H1 (cell line): ENCODE data around the gene PDZK1IP1. TPM values are rescaled to one million over a fixed set of nuclear protein-coding genes. Genes with fewer than 3 reads are reported as not detected.

Experiments
- CTCF ChIA-PET: fragments of 300-600 bp; sonication (Branson Sonifier 250); formaldehyde crosslinking; loops from one replicate; lab custom pipeline; 2021; ENCODE audit not compliant: partially characterized antibody; lab: Charles Lee
- POLR2A ChIA-PET: fragments of 300-600 bp; sonication (Branson Sonifier 250); formaldehyde crosslinking; loops from one replicate; lab custom pipeline; 2021; ENCODE audit warnings: inconsistent platforms; ENCODE audit not compliant: partially characterized antibody; lab: Charles Lee
- DNase-seq, 2 experiments: peaks; one replicate each; pipeline versions ENCODE4 v3.0.0 to v3.0.0-alpha.2; 2010 to 2022; ENCODE audit warnings: low spot score in 2 of 2, low read depth in 1 of 2, mixed read lengths in 1 of 2
- FAIRE-seq: peaks from 2 replicates; lab custom pipeline; 2011; peaks lifted over from hg19 to GRCh38; lab: Jason Lieb, UNC
- H2AFZ ChIP-seq: 2 replicates; pipeline ENCODE4 v1.8.1; 2012; ENCODE audit warnings: low read length, inconsistent platforms
- H2AK5ac ChIP-seq: 2 replicates; pipeline ENCODE4 v1.6.1; 2013; ENCODE audit warnings: low read depth, low read length
- H2BK120ac ChIP-seq: replicated peaks from 2 replicates; pipeline ENCODE3; 2013; ENCODE audit warnings: low read depth, low read length, inconsistent platforms
- H2BK12ac ChIP-seq: 2 replicates; pipeline ENCODE4 v1.6.1; 2013; ENCODE audit warnings: low read depth, low read length
- H2BK15ac ChIP-seq: 2 replicates; pipeline ENCODE4 v1.6.1; 2013; ENCODE audit warnings: low read length
- H2BK20ac ChIP-seq: 2 replicates; pipeline ENCODE4 v1.6.1; 2013; ENCODE audit warnings: low read length
- H2BK5ac ChIP-seq: 2 replicates; pipeline ENCODE4 v1.6.1; 2013; ENCODE audit warnings: low read depth, low read length
- H3K14ac ChIP-seq: 2 replicates; pipeline ENCODE4 v1.6.1; 2013; ENCODE audit warnings: inconsistent platforms; ENCODE audit not compliant: insufficient read length
- H3K18ac ChIP-seq: 2 replicates; pipeline ENCODE4 v1.6.1; 2013; ENCODE audit warnings: low read length; ENCODE audit errors: extremely low read depth
- H3K23ac ChIP-seq: 2 replicates; pipeline ENCODE4 v1.6.1; 2013; ENCODE audit warnings: inconsistent platforms; ENCODE audit not compliant: insufficient read length
- H3K23me2 ChIP-seq: 2 replicates; pipeline ENCODE4 v1.6.1; 2013; ENCODE audit warnings: low read depth, low read length
- H3K27ac ChIP-seq: 2 replicates; pipeline ENCODE4 v1.6.1; 2011; ENCODE audit warnings: low read depth, low read length, inconsistent platforms
- H3K27me3 ChIP-seq, 4 experiments: replicated peaks in 1 of 4; 1 replicate in 1 of 4; 2 replicates in 3 of 4; pipeline versions ENCODE4 v1.6.1 to v1.8.1; 2011 to 2013; ENCODE audit warnings: low read length in 3 of 4, mild to moderate bottlenecking in 3 of 4, inconsistent platforms in 2 of 4, mixed read lengths in 2 of 4, moderate library complexity in 1 of 4; ENCODE audit not compliant: control insufficient read depth in 3 of 4, insufficient read depth in 3 of 4; ENCODE audit errors: extremely low read depth in 1 of 4
- H3K36me3 ChIP-seq, 4 experiments: 2 replicates each; pipeline versions ENCODE4 v1.6.1 to v1.8.1; 2011 to 2013; ENCODE audit warnings: mild to moderate bottlenecking in 4 of 4, low read length in 3 of 4, moderate library complexity in 2 of 4, control low read depth in 1 of 4, inconsistent platforms in 1 of 4; ENCODE audit not compliant: insufficient read depth in 4 of 4, control insufficient read depth in 2 of 4
- H3K4ac ChIP-seq: replicated peaks from 2 replicates; pipeline ENCODE3; 2013; ENCODE audit warnings: low read length, low read depth, mixed read lengths, inconsistent platforms; ENCODE audit not compliant: insufficient read length
- H3K4me1 ChIP-seq, 4 experiments: replicated peaks in 1 of 4; 1 replicate in 1 of 4; 2 replicates in 3 of 4; pipeline versions ENCODE4 v1.6.1 to v1.8.1; 2011 to 2013; ENCODE audit warnings: low read length in 3 of 4, inconsistent platforms in 2 of 4, mixed read lengths in 1 of 4; ENCODE audit not compliant: insufficient read depth in 4 of 4, control insufficient read depth in 3 of 4
- H3K4me2 ChIP-seq, 2 experiments: 2 replicates each; pipeline versions ENCODE4 v1.6.1 to v1.8.1; 2011 to 2013; ENCODE audit warnings: low read depth in 2 of 2, low read length in 2 of 2, control low read depth in 1 of 2, inconsistent platforms in 1 of 2, mild to moderate bottlenecking in 1 of 2; ENCODE audit not compliant: insufficient read depth in 1 of 2
- H3K4me3 ChIP-seq, 4 experiments: fragments of 200-600, 300-600 bp in 1 of 4; sonication (generic), shearing (Covaris generic), sonication (Bioruptor Twin) in 1 of 4; 2 replicates each; pipeline versions ENCODE4 v1.5.1 to v1.8.1; 2011 to 2016; ENCODE audit warnings: low read length in 4 of 4, low read depth in 3 of 4, control low read depth in 2 of 4, inconsistent platforms in 2 of 4, mild to moderate bottlenecking in 2 of 4, mixed read lengths in 1 of 4, moderate library complexity in 1 of 4; ENCODE audit not compliant: insufficient read depth in 2 of 4; ENCODE audit errors: extremely low read depth in 1 of 4
- H3K56ac ChIP-seq: replicated peaks from 2 replicates; pipeline ENCODE3; 2013; ENCODE audit warnings: low read depth, mild to moderate bottlenecking, mixed read lengths, low read length, inconsistent platforms; ENCODE audit not compliant: insufficient read length
- H3K79me1 ChIP-seq: 2 replicates; pipeline ENCODE4 v1.6.1; 2013; ENCODE audit warnings: low read depth, low read length, control low read depth
- H3K79me2 ChIP-seq, 2 experiments: 2 replicates each; pipeline versions ENCODE4 v1.6.1 to v1.8.1; 2012 to 2013; ENCODE audit warnings: low read length in 2 of 2, mild to moderate bottlenecking in 2 of 2, inconsistent platforms in 1 of 2; ENCODE audit not compliant: insufficient read depth in 2 of 2, control insufficient read depth in 1 of 2
- H3K9ac ChIP-seq, 4 experiments: replicated peaks in 1 of 4; 1 replicate in 1 of 4; 2 replicates in 3 of 4; pipeline versions ENCODE4 v1.6.1 to v1.8.1; 2011 to 2013; ENCODE audit warnings: low read depth in 3 of 4, low read length in 3 of 4, control low read depth in 2 of 4, mild to moderate bottlenecking in 2 of 4, moderate library complexity in 2 of 4, inconsistent platforms in 1 of 4; ENCODE audit errors: extremely low read depth in 1 of 4
- H3K9me3 ChIP-seq, 2 experiments: 2 replicates each; pipeline versions ENCODE4 v1.6.1 to v1.8.1; 2012 to 2013; ENCODE audit warnings: mild to moderate bottlenecking in 2 of 2, moderate library complexity in 2 of 2, control low read depth in 1 of 2, inconsistent platforms in 1 of 2, low read depth in 1 of 2, low read length in 1 of 2, mixed read lengths in 1 of 2; ENCODE audit not compliant: insufficient read depth in 2 of 2
- H4K20me1 ChIP-seq, 2 experiments: replicated peaks in 1 of 2; 2 replicates each; pipeline versions ENCODE3 to v1.8.1; 2011 to 2013; ENCODE audit warnings: inconsistent platforms in 2 of 2, low read length in 2 of 2, mild to moderate bottlenecking in 1 of 2; ENCODE audit not compliant: insufficient read depth in 2 of 2, control insufficient read depth in 1 of 2
- H4K5ac ChIP-seq: 2 replicates; pipeline ENCODE4 v1.6.1; 2013; ENCODE audit warnings: low read length, low read depth, mixed read lengths, inconsistent platforms; ENCODE audit not compliant: insufficient read length
- H4K8ac ChIP-seq: 2 replicates; pipeline ENCODE4 v1.8.0; 2013; ENCODE audit warnings: mild to moderate bottlenecking, moderate library complexity, low read length, inconsistent platforms; ENCODE audit not compliant: insufficient read depth; ENCODE audit errors: extremely low read depth
- H4K91ac ChIP-seq: replicated peaks from 2 replicates; pipeline ENCODE3; 2013; ENCODE audit warnings: low read length, mixed read lengths, inconsistent platforms; ENCODE audit not compliant: insufficient read length
- ASH2L ChIP-seq: fragments of 200-600, 300-600 bp; sonication (generic); IDR thresholded peaks from one replicate; pipeline ENCODE4 v1.7.1; 2017; ENCODE audit warnings: low read length
- BCL11A ChIP-seq, 2 experiments: IDR thresholded peaks; one replicate each; pipeline ENCODE4 v1.6.1; 2011; ENCODE audit warnings: low read depth in 2 of 2, low read length in 2 of 2, mild to moderate bottlenecking in 2 of 2
- CBX8 ChIP-seq: fragments of 300-800, 300-1000 bp; sonication (generic); IDR thresholded peaks from 2 replicates; pipeline ENCODE4 v1.7.1; 2016; ENCODE audit warnings: low read depth, low read length, borderline replicate concordance
- KDM1A ChIP-seq: fragments of 200-600, 300-600 bp; sonication (generic); IDR thresholded peaks from 2 replicates; pipeline ENCODE4 v1.7.1; 2016; ENCODE audit warnings: mild to moderate bottlenecking, low read length, borderline replicate concordance
- KDM4A ChIP-seq: IDR thresholded peaks from one replicate; pipeline ENCODE4 v1.7.1; 2012; ENCODE audit warnings: low read depth, mild to moderate bottlenecking, moderate library complexity, low read length, inconsistent platforms; ENCODE audit not compliant: severe bottlenecking
- NANOG ChIP-seq: IDR thresholded peaks from 2 replicates; pipeline ENCODE4 v1.6.1; 2011; ENCODE audit warnings: low read length, low read depth, mild to moderate bottlenecking, inconsistent platforms; ENCODE audit not compliant: insufficient read depth, poor library complexity, severe bottlenecking
- RXRA ChIP-seq: IDR thresholded peaks from 2 replicates; pipeline ENCODE4 v1.6.1; 2011; ENCODE audit warnings: low read depth, mild to moderate bottlenecking, low read length, moderate library complexity; ENCODE audit not compliant: insufficient read depth
- SIN3A ChIP-seq, 2 experiments: IDR thresholded peaks in 1 of 2; conservative IDR thresholded peaks in 1 of 2; 2 replicates each; pipeline ENCODE4 v1.6.1; 2011 to 2012; ENCODE audit warnings: low read length in 2 of 2, improper control_type of control experiment in 1 of 2, low read depth in 1 of 2, mild to moderate bottlenecking in 1 of 2
- SP2 ChIP-seq: IDR thresholded peaks from 2 replicates; pipeline ENCODE4 v1.6.1; 2012; ENCODE audit warnings: mild to moderate bottlenecking, low read length, inconsistent platforms
- TEAD4 ChIP-seq: IDR thresholded peaks from 2 replicates; pipeline ENCODE4 v1.6.1; 2012; ENCODE audit warnings: low read depth, low read length, inconsistent platforms, mixed read lengths
- WGBS, 2 experiments: shearing (Covaris generic) in 1 of 2; methylation state at CpG; one replicate each; pipeline versions ENCODE4 v1.1.6 to v1.1.7; 2013 to 2015; ENCODE audit warnings: low lambda C conversion rate in 2 of 2, mixed read lengths in 2 of 2, inconsistent platforms in 1 of 2, low coverage in 1 of 2, missing lambda C conversion rate in 1 of 2; ENCODE audit not compliant: insufficient replicate concordance in 2 of 2, insufficient coverage in 1 of 2, insufficient read length in 1 of 2; ENCODE audit errors: extremely low coverage in 1 of 2, missing lambda C conversion rate in 1 of 2; 5-methylcytosine and 5-hydroxymethylcytosine counted together
- polyA plus RNA-seq, 7 experiments: library from polyadenylated mRNA; depleted of rRNA in 3 of 7; stranded (reverse) in 5 of 7; unstranded in 2 of 7; fragments of >200 nt in 5 of 7; fragments of 200-250 nt in 2 of 7; gene quantifications; 1 replicate in 5 of 7; 2 replicates in 1 of 7; 4 replicates in 1 of 7; pipeline versions ENCODE4 v1.2.1 to v1.2.3, GENCODE V29; 2011 to 2013; ENCODE audit warnings: missing spikeins in 2 of 7, mixed read lengths in 2 of 7
- total RNA-seq: library from RNA; stranded (reverse); fragmentation: NEBNext Ultra II Directional; extraction: Animal tissue kit (Norgen Biotek cat#: 25700); gene quantifications from 2 replicates; pipeline ENCODE4 v1.2.1, GENCODE V29; 2021
- TF ChIP-seq, protein P1 (sequence below), 3 experiments: IDR thresholded peaks; 1 replicate in 2 of 3; 2 replicates in 1 of 3; pipeline versions ENCODE4 v1.5.1 to v1.6.1; 2011; ENCODE audit warnings: low read length in 3 of 3, mild to moderate bottlenecking in 3 of 3, inconsistent platforms in 2 of 3, low read depth in 1 of 3, moderate library complexity in 1 of 3; ENCODE audit not compliant: insufficient read depth in 1 of 3; ENCODE audit errors: control extremely low read depth in 1 of 3

The PDZK1IP1 gene
- total and polyA plus RNA-seq, 2 of the 8 experiments (the other 6 are each of a cell fraction or from before 2014, with no cell fraction given) = 0.17 TPM; not detected in 1

DNA sequence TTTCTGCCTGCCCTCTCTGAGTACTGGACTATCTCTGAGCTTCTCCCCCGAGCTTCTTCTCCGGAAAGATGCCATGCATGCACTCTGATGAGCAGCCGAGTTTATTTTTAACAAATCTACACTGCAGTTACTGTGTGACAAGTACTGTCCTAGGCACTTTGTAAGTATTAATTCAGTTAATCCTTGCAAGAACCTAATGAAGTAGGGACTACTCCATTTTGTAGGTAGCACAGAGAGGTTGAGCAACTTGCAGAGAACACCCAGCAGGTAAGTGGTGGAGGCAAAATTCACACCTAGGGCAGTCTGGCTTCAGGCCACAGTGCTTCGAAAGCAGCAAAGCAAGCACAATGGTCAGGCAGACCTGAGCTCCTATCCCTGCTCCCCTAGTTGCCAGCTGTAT, 46.0 kb upstream of the PDZK1IP1 start:
- H3K36me3 ChIP-seq = no peaks in the 10 kb centered on the region
- TF ChIP-seq RXRA = no peak
- TF ChIP-seq, protein P1, sequence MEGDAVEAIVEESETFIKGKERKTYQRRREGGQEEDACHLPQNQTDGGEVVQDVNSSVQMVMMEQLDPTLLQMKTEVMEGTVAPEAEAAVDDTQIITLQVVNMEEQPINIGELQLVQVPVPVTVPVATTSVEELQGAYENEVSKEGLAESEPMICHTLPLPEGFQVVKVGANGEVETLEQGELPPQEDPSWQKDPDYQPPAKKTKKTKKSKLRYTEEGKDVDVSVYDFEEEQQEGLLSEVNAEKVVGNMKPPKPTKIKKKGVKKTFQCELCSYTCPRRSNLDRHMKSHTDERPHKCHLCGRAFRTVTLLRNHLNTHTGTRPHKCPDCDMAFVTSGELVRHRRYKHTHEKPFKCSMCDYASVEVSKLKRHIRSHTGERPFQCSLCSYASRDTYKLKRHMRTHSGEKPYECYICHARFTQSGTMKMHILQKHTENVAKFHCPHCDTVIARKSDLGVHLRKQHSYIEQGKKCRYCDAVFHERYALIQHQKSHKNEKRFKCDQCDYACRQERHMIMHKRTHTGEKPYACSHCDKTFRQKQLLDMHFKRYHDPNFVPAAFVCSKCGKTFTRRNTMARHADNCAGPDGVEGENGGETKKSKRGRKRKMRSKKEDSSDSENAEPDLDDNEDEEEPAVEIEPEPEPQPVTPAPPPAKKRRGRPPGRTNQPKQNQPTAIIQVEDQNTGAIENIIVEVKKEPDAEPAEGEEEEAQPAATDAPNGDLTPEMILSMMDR (IDR thresholded peaks at IDR 0.05; ENCODE audit: control extremely low read depth in 1 of 3, insufficient read depth in 1 of 3, low read depth in 1 of 3, low read length in 3 of 3) = no peak
- TF ChIP-seq SIN3A (conservative IDR thresholded peaks at IDR 0.05 in 1 of 2, IDR thresholded peaks at IDR 0.05 in 1 of 2; ENCODE audit: low read depth in 1 of 2, low read length in 2 of 2) = no peak
- TF ChIP-seq ASH2L = no peak
- TF ChIP-seq KDM4A = no peak
- no peak for TF ChIP-seq KDM1A
- no peak for TF ChIP-seq SP2
- TF ChIP-seq BCL11A (IDR thresholded peaks at IDR 0.05; ENCODE audit: low read depth in 2 of 2, low read length in 2 of 2) = no peak
- no peak for TF ChIP-seq TEAD4
- TF ChIP-seq NANOG = no peak
- no peak for TF ChIP-seq CBX8

More for the DNA sequence above, 46.0 kb upstream of the PDZK1IP1 start:
- 0 out of 2 replicates have a peak overlapping the region, but pooled peaks have one; percentile 9 for H2BK20ac ChIP-seq
- no peak overlapping the region for H3K23ac ChIP-seq
- no peaks in the 10 kb centered on the region for H3K9me3 ChIP-seq
- no peak overlapping the region for H3K4me3 ChIP-seq
- no peak overlapping the region for H2BK15ac ChIP-seq
- no peak overlapping the region for H3K9ac ChIP-seq
- peaks cover 5 to 14% (median 9%) of the 10 kb centered on the region in 4 experiments for H3K4me1 ChIP-seq
- ChIA-PET POLR2A (no interaction called here), CTCF (interaction anchor here (0.7 to 2.3 kb wide), 8 partner anchors 9 to 43 kb away, joined by 3 to 7 read pairs (median 4); no protein-coding TSS in a partner anchor)
- H4K8ac ChIP-seq = no peak overlapping the region
- H3K79me1 ChIP-seq = no peaks in the 10 kb centered on the region
- WGBS, 2 experiments = 82% methylated on average over 4 of the region's 4 CpGs; no CpG with 5 or more reads in 1 of the 2 experiments
- H3K56ac ChIP-seq = no peak overlapping the region
- FAIRE-seq = no peak
- no peak overlapping the region for H2BK120ac ChIP-seq
- H3K4me2 ChIP-seq = 0 out of 4 replicates have a peak overlapping the region, but pooled peaks of 1 of the 2 experiments have one; percentile 29
- H4K5ac ChIP-seq = no peak overlapping the region
- H3K18ac ChIP-seq = no peak overlapping the region
- H4K91ac ChIP-seq = no peak overlapping the region
- H2BK5ac ChIP-seq = no peak overlapping the region
- no peak overlapping the region for H3K27ac ChIP-seq
- no peak for DNase-seq
- H2AK5ac ChIP-seq = no peak overlapping the region
- no peak overlapping the region for H2AFZ ChIP-seq
- peaks cover 0 to 4% of the 10 kb centered on the region in 2 experiments for H4K20me1 ChIP-seq
- H3K79me2 ChIP-seq = no peaks in the 10 kb centered on the region
- no peak overlapping the region for H3K14ac ChIP-seq
- no peak overlapping the region for H3K4ac ChIP-seq
- H3K23me2 ChIP-seq = peaks cover 4% of the 10 kb centered on the region; the same call in 1 of the 2 replicates
- peaks cover 49 to 61% (median 59%) of the 10 kb centered on the region in 4 experiments for H3K27me3 ChIP-seq
- no peak overlapping the region for H2BK12ac ChIP-seq
